Lower leg skin (tissue), 3 donors: ENCODE measurements around the gene PREX1.

Source experiments
- POLR2A ChIP-seq, 2 donors: fragments of 450-650 bp; IDR thresholded peaks; one replicate each; pipeline ENCODE4 v1.6.1; 2016 to 2017; ENCODE audit warnings: antibody characterized with exemption in 2 of 2, mild to moderate bottlenecking in 1 of 2, moderate library complexity in 1 of 2
- TF ChIP-seq, protein P1 (sequence below), 3 donors: fragments of 450-650 bp; IDR thresholded peaks; one replicate each; pipeline ENCODE4 v1.5.1; 2016; ENCODE audit warnings: antibody characterized with exemption in 3 of 3, mild to moderate bottlenecking in 3 of 3, moderate library complexity in 2 of 3

DNA sequence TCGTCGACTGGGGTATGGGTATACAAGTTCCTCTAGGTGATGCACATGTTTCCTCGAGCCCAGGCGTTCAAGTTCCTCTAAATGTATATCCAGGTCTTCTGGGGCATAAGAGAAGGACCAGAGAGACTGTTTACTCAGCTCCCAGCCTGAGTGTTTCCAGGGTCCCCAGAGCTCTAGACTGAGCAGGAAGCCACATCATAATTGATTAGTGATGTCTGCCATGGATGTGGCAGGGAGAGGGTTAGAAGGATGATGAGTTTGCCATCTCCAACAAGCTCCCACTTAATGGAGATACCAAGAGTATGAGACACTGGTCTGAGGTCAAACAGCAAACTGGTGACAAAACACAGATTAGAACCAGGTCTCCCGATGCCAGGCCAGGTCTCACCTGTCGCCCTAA, 74.8 kb downstream of the PREX1 start:
- no peak for TF ChIP-seq POLR2A (IDR thresholded peaks at IDR 0.05)
- TF ChIP-seq, protein P1, sequence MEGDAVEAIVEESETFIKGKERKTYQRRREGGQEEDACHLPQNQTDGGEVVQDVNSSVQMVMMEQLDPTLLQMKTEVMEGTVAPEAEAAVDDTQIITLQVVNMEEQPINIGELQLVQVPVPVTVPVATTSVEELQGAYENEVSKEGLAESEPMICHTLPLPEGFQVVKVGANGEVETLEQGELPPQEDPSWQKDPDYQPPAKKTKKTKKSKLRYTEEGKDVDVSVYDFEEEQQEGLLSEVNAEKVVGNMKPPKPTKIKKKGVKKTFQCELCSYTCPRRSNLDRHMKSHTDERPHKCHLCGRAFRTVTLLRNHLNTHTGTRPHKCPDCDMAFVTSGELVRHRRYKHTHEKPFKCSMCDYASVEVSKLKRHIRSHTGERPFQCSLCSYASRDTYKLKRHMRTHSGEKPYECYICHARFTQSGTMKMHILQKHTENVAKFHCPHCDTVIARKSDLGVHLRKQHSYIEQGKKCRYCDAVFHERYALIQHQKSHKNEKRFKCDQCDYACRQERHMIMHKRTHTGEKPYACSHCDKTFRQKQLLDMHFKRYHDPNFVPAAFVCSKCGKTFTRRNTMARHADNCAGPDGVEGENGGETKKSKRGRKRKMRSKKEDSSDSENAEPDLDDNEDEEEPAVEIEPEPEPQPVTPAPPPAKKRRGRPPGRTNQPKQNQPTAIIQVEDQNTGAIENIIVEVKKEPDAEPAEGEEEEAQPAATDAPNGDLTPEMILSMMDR (IDR thresholded peaks at IDR 0.05) = no peak
